Measurements from ENCODE around the gene INTS15. TPM values are rescaled to one million over a fixed set of nuclear protein-coding genes. Genes with fewer than 3 reads are reported as not detected.

The INTS15 gene
- 11.9 to 22.5 TPM (median 12.1 TPM) in 3 replicates for polyA plus RNA-seq
- polyA plus RNA-seq (2011; ENCODE audit: low read depth), result 4.7 TPM
- polyA plus RNA-seq (2011; cell fraction: cytosol; rRNA removed), result 17.0 and 19.7 TPM in 2 replicates
- polyA plus RNA-seq (2011; cell fraction: nucleus; rRNA removed), result 26.7 and 33.4 TPM in 2 replicates
- polyA plus RNA-seq (2012; ENCODE audit: low replicate concordance), result 14.9 and 17.1 TPM in 2 replicates
- polyA minus RNA-seq, result 9.0 to 18.6 TPM (median 12.4 TPM) in 3 replicates
- polyA minus RNA-seq (2011; cell fraction: cytosol; rRNA and poly(A)+ RNA removed), result 16.5 TPM
- polyA minus RNA-seq (2011; cell fraction: nucleus; rRNA and poly(A)+ RNA removed), result 9.1 and 10.8 TPM in 2 replicates

DNA sequence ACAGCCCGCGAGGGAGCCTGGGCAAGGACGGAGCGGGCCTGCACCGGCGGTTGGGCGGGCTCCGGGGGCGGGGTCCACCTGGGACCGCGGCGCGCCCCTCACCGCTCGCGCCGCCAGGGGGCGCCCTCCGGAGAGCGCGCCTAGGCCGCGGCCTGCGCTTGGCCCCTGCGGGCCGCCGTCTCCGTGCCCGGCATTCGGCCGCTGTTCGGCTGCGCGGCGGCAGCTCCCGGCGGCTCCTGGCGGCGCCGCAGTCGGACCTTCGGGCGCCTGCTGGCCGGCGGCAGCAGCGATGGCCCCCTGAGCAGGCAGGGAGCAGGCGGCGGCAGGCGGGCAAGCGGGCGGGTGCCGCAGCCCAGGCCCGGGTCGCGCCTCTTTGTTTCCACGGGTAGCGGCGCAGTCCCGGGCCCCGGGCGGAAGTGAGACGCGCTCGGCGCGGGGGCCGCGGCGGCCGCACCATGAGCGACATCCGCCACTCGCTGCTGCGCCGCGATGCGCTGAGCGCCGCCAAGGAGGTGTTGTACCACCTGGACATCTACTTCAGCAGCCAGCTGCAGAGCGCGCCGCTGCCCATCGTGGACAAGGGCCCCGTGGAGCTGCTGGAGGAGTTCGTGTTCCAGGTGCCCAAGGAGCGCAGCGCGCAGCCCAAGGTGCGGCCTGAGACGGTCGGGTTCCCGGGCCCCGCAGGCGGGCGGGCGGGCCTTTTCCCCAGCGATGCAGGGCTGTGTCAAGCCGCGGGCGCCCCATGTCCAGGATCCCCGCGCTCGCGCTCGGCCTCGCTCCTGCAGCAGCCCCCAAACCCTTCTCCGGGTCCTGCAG lies at the start of gene INTS15:
INTS15 (plus strand) TSS at position 193 of the 816 bp plus-strand sequence; CDS start at position 456, 263 bp downstream.
- H3K27me3 ChIP-seq (ENCODE audit: control insufficient read depth, extremely low read depth, insufficient read depth, low read length), result no peaks in the 10 kb centered on the region
- no peak for FAIRE-seq
- peak within 1 kb of the TSS; percentile 81 to 91 (median 88) for H3K4me3 ChIP-seq (ENCODE audit: control insufficient read depth in 2 of 3, extremely low read depth in 1 of 3, insufficient read depth in 2 of 3, low read depth in 1 of 3, low read length in 3 of 3)
- no peak for DNase-seq (ENCODE audit: low read depth, low spot score)
- dilution Hi-C loops (cut with MboI; ENCODE audit: extremely low pct_ligation_motif_present, low sequenced_read_pairs), result no loop called here
- peak within 1 kb of the TSS; percentile 33 for H3K27ac ChIP-seq (ENCODE audit: control insufficient read depth, insufficient read depth, low read length)
- peaks cover 6% of the 10 kb centered on the region for H3K4me1 ChIP-seq (ENCODE audit: control insufficient read depth, extremely low read depth, insufficient read depth, low read length)
- TF ChIP-seq EZH2 (IDR thresholded peaks at IDR 0.05; ENCODE audit: low read length), result no peak
- TF ChIP-seq, protein P1, sequence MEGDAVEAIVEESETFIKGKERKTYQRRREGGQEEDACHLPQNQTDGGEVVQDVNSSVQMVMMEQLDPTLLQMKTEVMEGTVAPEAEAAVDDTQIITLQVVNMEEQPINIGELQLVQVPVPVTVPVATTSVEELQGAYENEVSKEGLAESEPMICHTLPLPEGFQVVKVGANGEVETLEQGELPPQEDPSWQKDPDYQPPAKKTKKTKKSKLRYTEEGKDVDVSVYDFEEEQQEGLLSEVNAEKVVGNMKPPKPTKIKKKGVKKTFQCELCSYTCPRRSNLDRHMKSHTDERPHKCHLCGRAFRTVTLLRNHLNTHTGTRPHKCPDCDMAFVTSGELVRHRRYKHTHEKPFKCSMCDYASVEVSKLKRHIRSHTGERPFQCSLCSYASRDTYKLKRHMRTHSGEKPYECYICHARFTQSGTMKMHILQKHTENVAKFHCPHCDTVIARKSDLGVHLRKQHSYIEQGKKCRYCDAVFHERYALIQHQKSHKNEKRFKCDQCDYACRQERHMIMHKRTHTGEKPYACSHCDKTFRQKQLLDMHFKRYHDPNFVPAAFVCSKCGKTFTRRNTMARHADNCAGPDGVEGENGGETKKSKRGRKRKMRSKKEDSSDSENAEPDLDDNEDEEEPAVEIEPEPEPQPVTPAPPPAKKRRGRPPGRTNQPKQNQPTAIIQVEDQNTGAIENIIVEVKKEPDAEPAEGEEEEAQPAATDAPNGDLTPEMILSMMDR (optimal IDR thresholded peaks at IDR 0.05 in 1 of 3, IDR thresholded peaks at IDR 0.05 in 1 of 3, conservative IDR thresholded peaks at IDR 0.05 in 1 of 3; ENCODE audit: extremely low read depth in 1 of 3, insufficient read depth in 2 of 3, low read length in 3 of 3), result peak in 2 of 3 experiments; percentile 44 to 84
- peak within 1 kb of the TSS; percentile 72 for H3K4me2 ChIP-seq (ENCODE audit: control insufficient read depth, extremely low read depth, insufficient read depth, low read depth, low read length)
- H3K9ac ChIP-seq (ENCODE audit: control insufficient read depth, extremely low read depth, insufficient read depth, low read length), result peak within 1 kb of the TSS; percentile 83
- peaks cover 12% of the 10 kb centered on the region in 2 experiments for H3K36me3 ChIP-seq (ENCODE audit: control insufficient read depth in 2 of 2, extremely low read depth in 1 of 2, insufficient read depth in 2 of 2, low read length in 2 of 2)
- H3K9me1 ChIP-seq (ENCODE audit: control insufficient read depth, extremely low read depth, insufficient read depth, low read length), result no peaks in the 10 kb centered on the region
- no peaks in the 10 kb centered on the region for H3K9me3 ChIP-seq (ENCODE audit: control insufficient read depth, low read depth, low read length)
- H3K79me2 ChIP-seq (ENCODE audit: control insufficient read depth, insufficient read depth, low read length), result peaks cover 13% of the 10 kb centered on the region
- peak within 1 kb of the TSS; percentile 92 for H2AFZ ChIP-seq (ENCODE audit: control insufficient read depth, low read length)
- no peaks in the 10 kb centered on the region for H4K20me1 ChIP-seq (ENCODE audit: control insufficient read depth, extremely low read depth, insufficient read depth, low read length)

GRCh38 chr7:6542368-6542767 lies 47.5 kb upstream of the INTS15 start:
- H3K9me3 ChIP-seq (ENCODE audit: control insufficient read depth, low read depth, low read length), result no peaks in the 10 kb centered on the region
- no peak overlapping the region for H3K4me2 ChIP-seq (ENCODE audit: control insufficient read depth, extremely low read depth, insufficient read depth, low read depth, low read length)
- no peak for TF ChIP-seq EZH2 (IDR thresholded peaks at IDR 0.05; ENCODE audit: low read length)
- TF ChIP-seq, protein P1 (optimal IDR thresholded peaks at IDR 0.05 in 1 of 3, IDR thresholded peaks at IDR 0.05 in 1 of 3, conservative IDR thresholded peaks at IDR 0.05 in 1 of 3; ENCODE audit: extremely low read depth in 1 of 3, insufficient read depth in 2 of 3, low read length in 3 of 3), result no peak
- dilution Hi-C loops (cut with MboI; ENCODE audit: extremely low pct_ligation_motif_present, low sequenced_read_pairs), result no loop called here
- no peaks in the 10 kb centered on the region for H4K20me1 ChIP-seq (ENCODE audit: control insufficient read depth, extremely low read depth, insufficient read depth, low read length)
- H3K27ac ChIP-seq (ENCODE audit: control insufficient read depth, insufficient read depth, low read length), result no peak overlapping the region
- H3K9me1 ChIP-seq (ENCODE audit: control insufficient read depth, extremely low read depth, insufficient read depth, low read length), result no peaks in the 10 kb centered on the region
- no peaks in the 10 kb centered on the region for H3K36me3 ChIP-seq (ENCODE audit: control insufficient read depth in 2 of 2, extremely low read depth in 1 of 2, insufficient read depth in 2 of 2, low read length in 2 of 2)
- no peak for DNase-seq (ENCODE audit: low read depth, low spot score)
- no peak for FAIRE-seq
- no peak overlapping the region for H3K4me3 ChIP-seq (ENCODE audit: control insufficient read depth in 2 of 3, extremely low read depth in 1 of 3, insufficient read depth in 2 of 3, low read depth in 1 of 3, low read length in 3 of 3)
- H3K4me1 ChIP-seq (ENCODE audit: control insufficient read depth, extremely low read depth, insufficient read depth, low read length), result no peaks in the 10 kb centered on the region
- no peak overlapping the region for H2AFZ ChIP-seq (ENCODE audit: control insufficient read depth, low read length)
- no peak overlapping the region for H3K9ac ChIP-seq (ENCODE audit: control insufficient read depth, extremely low read depth, insufficient read depth, low read length)
- no peaks in the 10 kb centered on the region for H3K79me2 ChIP-seq (ENCODE audit: control insufficient read depth, insufficient read depth, low read length)
- peaks cover under 1% of the 10 kb centered on the region for H3K27me3 ChIP-seq (ENCODE audit: control insufficient read depth, extremely low read depth, insufficient read depth, low read length)
